Stimulated activated CD8-positive, alpha-beta memory T cell treated with anti-CD3 and anti-CD28 coated beads, Interleukin-15, amount 100 ng/mL, for 48 hours (primary cell): ENCODE data around the gene SREBF1.

ENCODE experiments used
- DNase-seq, 2 donors: peaks; one replicate each; pipeline ENCODE4 v3.0.0-alpha.2; 2020; ENCODE audit warnings: low read depth in 2 of 2

SREBF1 gene

DNA sequence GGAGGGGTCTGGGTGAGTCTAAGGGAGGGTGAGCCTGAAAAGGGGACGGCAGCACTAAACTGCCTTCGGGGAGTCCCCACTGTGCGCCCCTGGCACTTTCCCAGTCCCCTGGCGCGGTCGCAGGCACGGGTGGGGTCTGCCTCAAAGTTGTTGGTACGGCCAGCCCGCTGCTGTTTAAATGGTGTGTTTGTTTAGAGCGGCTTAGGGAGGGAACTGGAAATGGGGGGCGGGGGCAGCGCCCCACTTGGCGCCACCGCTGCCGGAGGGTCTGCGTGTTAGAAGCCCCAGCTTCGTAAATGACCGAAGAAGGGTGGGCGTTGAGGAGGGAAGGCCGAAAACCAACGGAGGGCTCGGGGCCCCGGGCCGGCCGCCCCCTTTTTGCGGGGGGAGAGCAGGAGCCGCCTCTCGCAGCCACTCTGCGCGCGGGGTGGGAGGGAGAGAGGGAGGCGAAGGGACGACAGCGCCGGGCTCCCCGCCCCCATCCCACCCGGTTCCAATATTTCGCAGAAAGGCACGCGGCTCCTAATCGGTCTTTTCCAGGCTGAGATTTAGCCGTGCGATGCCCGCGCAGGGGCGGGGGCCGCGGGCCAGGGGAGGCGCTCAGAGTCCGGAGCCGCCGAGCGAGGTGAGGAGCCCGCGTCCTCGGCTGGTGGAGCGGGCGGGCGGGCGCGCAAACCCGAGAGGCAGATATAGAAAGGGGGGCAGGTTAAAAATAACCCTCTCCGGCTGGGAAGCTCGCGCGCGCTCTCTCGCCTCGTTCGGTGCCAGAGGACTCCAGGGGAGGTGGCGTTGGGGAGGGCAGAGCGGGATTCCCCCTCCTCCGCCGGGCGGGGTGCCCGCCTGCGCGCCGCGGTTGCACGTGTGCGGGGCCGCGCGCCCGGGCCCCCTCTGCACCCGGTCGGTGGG is 54.9 kb downstream of the SREBF1 start:
- DNase-seq = no peak

DNA sequence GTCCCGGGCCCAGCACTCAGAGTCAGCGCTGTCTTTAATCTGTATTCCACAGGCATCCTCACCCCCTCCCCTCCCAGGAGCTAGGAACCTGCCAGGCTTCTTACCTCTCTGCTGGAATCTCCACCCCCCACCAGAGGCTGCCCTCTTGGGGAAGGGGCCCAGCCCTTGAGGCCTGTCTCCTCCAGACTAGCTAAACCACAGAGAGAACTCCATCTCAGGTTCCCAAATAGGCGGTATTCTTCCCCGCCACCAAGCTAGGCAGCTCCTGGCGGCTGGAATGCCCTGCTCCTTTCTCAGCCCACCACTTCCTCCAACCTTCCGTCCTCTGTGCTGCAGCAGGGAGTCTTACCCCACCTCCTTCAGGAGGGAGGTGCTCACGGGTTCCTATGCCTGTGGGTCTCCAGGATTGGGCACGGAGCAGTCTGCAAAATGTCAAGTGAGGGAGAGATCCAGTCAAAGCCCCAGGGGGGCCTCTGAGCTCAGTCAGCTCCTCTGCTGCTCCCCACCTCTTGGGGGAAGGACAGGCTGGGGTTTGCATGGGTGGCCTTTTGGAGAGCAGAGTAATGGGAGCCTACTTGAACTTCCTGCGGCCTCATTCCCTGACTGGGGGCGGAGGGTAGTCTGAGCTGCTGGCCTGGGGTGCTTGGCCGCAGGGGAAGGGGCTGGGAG is 55.7 kb downstream of the SREBF1 start:
- no peak for DNase-seq

DNA sequence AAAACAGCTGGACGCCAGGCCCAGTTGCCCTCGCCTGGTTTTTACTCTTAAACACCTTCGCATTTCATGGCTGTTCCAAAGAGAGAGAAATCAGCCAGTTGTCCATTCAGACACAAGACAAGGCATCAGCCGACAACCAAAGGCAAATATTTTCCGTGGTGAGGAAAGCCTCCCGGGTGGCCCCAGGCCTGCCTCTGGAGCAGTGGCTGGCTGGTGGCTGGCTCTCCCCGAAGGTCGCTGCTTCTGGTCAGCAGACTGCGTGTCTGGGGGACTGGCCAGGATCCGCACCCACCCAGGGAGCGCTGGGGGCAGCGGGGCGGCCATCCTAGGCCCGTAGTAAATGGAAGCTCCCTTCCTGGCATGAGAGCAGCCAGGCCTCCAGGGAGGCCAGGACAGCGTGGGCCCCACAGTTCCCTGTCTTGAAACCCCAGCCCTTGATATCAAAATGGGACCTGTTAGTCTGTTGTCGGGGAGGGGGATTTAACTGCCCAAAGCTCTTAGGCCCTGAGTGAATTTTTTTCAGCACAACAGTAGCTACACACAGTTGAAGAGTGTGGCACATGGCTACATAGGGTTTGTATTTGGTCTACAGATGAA is 57.7 kb downstream of the SREBF1 start:
- DNase-seq = no peak

DNA sequence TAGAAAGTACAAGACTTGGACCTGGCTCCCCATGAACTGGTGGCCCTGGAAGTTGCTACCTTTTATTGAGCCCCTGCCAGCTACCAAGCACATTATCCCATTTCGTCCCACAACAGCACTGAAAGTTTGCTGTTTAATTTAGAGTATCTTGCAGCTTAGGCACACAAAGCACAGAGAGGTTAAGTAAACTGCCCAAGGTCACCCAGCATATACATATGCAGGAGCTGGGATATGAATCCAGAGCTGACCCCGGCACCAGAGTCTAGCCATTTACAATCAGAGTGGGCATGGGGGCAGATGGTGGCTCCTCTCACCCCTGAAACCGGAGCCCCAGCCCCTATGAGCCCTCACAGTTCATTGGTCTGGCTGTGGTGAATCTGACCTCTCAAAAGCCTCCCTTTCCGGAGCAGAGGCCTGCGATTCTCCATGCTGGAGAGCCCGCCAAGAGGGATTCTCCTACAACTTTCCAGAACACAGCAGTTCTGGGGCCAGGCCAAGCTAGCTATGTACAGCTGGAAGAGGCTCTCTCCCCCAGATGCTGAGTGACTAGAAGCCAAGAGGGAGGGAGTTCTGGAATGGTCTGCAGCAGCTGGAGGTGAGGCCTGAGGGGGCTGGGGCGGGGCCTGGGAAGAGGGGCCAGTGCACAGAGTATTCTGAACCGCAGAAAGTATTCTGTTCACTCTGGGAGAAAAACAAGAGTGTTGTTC is 58.3 kb downstream of the SREBF1 start:
- no peak for DNase-seq

DNA sequence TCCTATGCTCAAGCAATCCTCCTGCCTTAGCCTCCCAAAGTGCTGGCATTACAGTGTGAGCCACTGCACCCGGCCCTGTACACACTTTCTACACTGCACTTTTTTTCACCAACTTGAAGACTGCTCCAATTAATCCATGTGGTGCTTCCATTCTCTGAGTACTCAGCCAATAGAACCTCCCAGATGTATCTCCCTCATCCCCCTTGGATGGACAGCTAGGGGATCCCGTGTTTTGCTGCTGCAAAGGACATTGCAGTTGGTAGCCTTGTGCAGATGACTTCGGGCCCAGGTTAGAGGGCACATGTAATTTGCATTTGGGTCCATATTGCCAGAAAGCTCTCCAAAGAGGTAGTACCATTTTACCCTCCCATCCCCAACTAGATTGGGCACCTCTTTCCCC is 59.9 kb downstream of the SREBF1 start:
- DNase-seq = no peak

DNA sequence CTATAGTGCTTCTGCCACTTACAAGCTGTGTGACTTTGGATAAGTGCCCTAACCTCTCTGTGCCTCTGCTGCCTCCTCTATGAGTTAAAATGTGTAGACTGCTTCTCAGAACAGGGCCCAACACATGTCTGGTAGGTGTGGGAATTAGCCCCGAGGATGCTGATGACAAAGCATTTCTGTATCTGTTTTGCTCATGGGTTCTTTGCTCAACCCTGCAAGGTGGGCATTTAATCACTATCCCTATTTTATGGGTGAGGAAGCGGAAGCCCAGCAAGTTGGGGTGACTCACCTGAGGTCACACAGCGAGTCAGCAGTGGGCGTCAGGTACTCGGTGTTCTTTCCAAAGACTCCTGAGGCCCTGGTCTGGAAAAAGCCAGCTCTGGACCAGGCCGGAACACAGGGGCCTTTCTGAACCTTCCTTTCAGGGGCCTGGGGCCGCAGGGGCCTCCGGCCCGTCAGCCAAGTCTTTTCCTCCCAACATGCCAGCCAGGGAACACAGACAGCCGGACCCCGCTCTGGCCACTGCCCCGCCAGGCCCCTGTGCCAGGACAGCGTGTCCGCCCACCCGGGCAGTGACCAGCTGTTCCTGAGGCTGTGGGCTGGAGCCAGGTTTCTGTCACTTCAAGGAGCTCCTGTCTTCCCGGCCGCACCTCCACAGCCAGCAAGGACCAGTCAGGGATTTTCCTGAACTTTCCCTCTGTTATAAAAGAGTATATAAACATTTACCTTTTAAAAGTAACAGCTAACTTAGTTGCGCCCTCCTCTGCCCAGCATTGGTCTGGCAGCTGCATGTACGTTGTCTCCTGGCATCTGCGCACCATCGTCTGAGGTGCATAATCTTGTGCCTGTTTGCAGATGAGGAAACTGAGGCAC is 62.5 kb downstream of the SREBF1 start:
- no peak for DNase-seq

- DNase-seq = no peak
These were observed 64.6 kb downstream of the SREBF1 start for GRCh38 chr17:17772231-17772630.

DNA sequence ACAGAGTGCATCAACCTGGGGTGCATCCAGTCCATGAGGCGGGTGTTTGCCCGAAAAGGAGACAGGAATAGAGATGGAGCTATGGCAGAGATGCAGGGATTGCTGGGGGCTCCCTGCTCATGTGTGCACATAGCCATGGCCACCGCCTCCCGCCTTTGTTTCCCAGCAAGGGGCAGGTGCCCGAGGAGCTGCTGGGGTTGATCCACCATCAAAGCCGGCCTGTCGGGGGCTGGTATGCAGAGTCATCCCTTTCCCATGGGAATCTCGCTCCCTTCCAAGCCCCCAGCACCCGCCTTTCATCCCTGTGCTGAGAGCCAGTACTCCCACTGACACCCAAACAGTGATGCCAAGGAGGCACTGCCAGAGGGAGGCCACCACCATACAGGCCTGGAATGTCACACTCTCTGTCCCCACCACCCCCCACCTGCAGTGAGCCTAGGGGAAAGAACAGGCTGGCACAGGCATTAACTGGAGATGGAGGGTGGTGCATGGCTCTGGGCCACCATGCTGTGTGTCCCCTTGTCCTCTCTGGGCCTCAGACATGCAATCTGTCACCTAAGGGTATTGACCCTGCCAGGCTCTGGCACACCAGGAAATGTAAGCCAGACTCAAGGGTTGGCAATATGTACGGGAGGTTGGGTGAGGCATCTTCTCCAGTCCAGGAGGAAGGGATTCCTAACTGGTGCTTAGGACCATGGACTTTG is 65.1 kb downstream of the SREBF1 start:
- no peak for DNase-seq

GRCh38 chr17:17770632-17771044 is 66.1 kb downstream of the SREBF1 start:
- DNase-seq = no peak

DNA sequence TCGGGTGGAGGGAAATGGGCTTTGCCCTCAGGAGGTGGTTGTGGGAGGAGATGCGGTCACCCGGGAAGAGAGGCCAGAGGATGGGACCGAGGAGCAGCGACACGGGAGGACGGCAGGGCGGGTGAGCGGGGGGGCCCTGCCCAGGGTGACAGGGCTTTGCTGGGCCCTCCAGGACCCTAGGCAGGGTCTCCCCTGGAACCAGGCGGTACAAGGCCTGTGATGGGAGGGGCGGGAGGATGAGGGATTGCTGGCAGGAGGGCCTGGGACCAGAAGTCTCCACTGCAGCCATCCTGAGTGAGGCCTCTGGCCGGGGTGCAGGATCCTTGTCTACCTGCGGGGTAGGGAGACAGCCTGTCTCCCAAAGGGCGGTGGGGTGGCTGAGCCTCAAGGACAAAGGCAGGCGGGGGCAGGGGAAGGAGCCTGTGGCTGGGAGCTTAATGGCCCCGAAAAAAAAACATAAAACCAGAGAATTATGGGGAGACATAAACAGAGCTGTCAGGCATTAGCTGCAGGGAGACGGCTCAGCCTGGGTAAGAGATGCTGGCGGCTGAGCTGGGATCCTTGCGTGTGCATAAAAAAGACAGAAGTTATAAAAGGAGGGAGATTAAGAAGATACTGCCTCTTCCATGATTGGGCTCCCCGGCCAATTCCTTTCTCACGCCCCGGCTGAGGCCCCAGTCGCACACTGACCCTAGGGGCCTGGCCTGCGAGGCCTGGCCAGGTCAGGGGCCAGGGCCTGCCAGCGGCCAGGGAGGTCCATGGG is 66.7 kb downstream of the SREBF1 start:
- no peak for DNase-seq

- DNase-seq = no peak
These were observed 68.2 kb downstream of the SREBF1 start for GRCh38 chr17:17768424-17769088.

DNA sequence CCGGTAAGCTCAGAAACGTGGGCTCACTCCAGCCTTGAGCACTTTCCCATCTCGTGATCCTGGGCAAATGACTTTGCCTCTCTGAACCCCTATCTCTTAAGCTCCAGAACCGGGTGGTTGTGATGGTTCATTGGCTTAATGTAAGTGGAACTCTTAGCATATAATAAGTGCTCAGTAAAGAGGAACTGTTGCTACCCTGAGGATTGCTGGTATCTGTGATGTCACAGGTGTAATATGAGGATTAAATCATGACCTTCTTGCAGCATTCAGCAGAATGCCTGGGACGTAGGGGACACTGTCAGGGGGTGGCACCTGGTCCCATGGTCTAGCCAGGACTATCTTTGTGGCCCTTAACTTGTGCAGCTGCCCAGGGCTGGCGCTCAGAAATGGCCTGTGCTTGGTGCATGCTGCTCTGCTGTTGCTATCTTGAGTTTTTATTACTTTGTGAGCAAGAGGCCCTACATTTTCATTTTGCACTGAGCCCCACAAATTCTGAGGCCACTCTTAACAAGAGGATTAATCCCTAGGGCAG is 68.8 kb downstream of the SREBF1 start:
- DNase-seq = no peak

DNA sequence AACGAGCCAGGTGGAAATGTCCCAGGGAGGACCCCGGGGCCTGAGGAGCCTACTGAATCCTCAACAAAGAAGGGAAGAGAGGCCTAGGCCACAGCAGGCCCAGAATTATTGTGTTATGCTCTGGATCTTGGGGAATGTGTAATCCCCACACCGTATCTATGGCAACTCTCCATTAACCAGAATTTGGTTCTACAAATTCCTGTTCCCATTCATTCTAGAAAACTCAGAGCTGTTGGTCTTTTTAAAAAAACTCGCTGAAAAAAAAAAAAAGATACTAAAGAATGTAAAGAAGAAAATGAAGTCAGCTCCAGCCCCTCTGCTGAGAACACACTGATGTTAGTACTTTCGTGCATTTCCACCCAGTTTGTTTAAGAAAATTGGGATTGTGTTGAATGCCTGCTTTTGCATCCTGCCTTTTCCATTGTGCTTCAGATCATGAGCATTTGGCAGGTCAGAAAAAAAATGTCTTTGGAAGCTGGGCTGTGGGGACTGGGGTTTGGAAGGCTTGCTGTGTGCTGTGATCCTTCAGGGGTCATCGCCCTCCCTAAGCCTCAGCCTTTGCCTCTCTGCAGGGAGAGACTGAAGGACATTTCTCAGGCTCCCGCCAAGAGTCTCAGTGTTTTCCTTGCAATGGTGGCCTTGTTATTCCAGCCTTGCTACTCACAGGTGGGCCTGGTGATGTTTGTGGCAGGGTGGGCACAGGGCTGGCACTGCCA is 69.5 kb downstream of the SREBF1 start:
- DNase-seq = no peak

DNA sequence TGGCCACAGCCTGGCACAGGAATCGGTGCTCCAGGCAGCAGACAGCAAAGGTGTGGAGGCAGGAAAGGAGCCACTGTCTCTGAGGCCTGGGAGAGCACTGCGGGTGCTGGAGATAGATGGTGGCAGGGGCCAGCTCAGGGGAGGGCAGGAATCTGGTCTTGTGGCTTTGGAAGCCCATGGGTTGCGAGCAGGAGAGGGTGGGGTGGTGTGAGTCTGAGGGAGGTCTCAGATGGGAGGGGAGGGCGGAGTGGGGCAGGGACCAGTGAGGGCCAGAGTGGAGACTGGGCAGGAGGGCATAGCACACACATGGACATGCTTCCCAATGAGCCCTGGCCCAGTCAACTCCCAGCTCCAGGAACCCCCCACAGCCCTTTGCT is 70.1 kb downstream of the SREBF1 start:
- DNase-seq = no peak

GRCh38 chr17:17766077-17766743 is 70.6 kb downstream of the SREBF1 start:
- DNase-seq = no peak

- DNase-seq = no peak
These were observed 71.3 kb downstream of the SREBF1 start for GRCh38 chr17:17765359-17766076.

- no peak for DNase-seq
These were observed 73.1 kb downstream of the SREBF1 start for GRCh38 chr17:17763734-17764133.
